SKM-1 treated with dmso at 0.1 percent for 144 hours (cell line): ENCODE measurements around the gene CALHM3.
"Not testable (repeated sequence)": the region's sequence is repeated elsewhere in the genome, so short reads cannot be mapped to it uniquely, and the experiment has no call there.

Experiments used
- DNase-seq: peaks from one replicate; lab custom pipeline; 2025; ENCODE audit not compliant: unreplicated experiment; lab: John Stamatoyannopoulos, UW

The CALHM3 gene, protein sequence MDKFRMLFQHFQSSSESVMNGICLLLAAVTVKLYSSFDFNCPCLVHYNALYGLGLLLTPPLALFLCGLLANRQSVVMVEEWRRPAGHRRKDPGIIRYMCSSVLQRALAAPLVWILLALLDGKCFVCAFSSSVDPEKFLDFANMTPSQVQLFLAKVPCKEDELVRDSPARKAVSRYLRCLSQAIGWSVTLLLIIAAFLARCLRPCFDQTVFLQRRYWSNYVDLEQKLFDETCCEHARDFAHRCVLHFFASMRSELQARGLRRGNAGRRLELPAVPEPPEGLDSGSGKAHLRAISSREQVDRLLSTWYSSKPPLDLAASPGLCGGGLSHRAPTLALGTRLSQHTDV

DNA sequence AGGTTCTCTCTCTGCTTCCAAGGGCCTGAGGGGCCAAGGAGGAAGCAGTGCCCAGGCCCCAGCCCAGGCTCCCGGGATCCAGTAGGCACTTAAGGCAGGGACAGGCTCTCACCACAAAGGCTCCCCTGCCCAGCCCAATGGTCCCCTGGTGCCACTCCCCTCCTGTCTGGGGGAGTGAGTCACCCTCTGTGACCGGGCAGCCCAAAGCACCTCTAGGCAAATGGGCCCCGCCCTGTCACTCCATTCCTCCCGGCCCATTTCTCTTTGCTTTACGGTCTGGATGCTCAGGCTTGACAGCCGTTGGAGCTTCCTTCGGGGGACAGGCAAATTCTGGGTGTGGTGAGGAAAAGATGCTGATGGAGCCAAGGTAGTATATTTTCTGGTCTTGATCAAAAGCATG lies at the start of gene CALHM3:
Gene CALHM3 (minus strand): TSS at position 106 of the 400 bp plus-strand sequence. CDS start 208 bp downstream, outside the sequence.
- no peak for DNase-seq

DNA sequence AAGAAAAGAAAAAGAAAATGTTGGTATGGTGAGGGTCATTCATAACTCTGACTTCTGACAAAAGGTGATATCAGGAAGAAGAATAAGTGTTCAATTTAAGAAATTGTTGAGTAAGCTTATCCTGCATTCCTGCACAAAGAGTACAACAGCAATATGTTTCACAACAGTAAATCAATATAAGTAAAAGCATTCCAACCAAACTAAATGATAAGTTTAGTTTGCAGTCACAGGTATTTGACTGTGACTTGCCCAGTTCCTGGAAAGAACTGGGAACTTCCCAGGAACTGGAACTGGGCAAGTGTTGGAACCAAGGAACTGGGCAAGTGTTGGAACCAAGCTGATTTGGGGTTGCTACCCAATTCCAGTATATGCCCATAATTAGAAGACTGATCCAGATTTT lies 49.5 kb upstream of the CALHM3 start:
- no peak for DNase-seq

DNA sequence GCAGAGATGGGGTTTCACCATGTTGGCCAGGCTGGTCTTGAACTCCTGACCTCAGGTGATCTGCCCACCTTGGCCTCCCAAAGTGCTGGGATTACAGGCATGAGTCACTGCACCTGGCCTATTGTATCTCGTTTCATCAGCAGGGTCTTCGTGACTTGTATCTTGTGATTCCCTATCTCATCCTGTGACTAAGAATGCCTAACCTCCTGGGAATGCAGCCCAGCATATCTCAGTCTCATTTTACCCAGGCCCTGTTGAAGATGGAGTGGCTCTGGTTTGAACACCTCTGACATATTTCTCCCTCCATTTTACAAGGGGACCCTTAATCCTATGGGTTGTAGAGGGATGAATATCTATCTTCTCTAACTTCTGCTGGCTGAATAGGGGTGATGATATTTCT lies 48.4 kb upstream of the CALHM3 start:
- DNase-seq, result not testable (repeated sequence)

DNA sequence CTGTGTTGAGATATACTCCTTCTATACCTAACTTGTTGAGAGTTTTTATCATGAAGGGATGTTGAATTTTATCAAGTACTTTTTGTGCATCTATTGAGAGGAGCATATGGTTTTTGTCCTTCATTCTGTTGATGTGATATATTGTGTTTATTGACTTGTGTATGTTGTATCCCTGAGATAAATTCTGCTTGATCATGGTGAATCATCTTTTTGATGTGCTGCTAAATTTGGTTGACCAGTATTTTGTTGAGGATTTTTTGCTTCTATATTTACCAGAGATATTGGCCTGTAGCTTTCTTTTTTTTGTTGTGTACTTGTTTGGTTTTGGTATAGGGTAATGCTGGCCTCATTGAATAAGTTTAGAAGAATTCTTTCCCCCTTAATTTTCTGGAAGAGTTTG lies 46.9 kb upstream of the CALHM3 start:
- no peak for DNase-seq

DNA sequence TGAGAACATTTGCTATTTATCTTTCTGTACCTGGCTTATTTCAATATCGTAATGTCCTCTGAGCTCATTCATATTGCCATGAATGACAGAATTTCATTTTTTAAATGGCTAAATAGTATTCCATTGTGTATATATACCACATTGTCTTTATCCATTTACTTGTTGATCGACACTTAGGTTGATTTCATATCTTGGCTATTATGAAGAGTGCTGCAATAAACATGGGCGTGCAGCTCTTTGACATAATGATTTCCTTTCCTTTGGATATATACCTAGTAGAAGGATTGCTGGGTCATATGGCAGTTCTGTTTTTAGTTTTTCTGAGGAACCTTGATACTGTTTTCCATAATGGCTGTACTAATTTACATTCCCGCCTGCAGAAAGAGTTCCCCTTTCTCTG lies 44.6 kb upstream of the CALHM3 start:
- DNase-seq, result no peak

DNA sequence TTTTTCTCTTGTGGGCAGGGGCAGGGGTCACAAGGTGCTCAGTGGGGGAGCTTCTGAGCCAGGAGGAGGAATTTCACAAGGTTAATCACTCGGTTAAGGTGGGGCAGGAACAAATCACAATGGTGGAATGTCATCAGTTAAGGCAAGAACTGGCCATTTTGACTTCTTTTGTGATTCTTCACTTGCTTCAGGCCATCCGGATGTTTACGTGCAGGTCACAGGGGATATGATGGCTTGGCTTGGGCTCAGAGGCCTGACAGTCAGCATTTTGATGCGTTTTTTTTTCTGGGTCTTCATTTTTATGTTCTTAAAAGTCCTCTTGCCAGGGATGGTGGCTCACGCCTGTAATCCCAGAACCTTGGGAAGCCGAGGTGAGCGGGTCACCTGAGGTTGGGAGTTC lies 43.0 kb upstream of the CALHM3 start:
- not testable (repeated sequence) for DNase-seq

DNA sequence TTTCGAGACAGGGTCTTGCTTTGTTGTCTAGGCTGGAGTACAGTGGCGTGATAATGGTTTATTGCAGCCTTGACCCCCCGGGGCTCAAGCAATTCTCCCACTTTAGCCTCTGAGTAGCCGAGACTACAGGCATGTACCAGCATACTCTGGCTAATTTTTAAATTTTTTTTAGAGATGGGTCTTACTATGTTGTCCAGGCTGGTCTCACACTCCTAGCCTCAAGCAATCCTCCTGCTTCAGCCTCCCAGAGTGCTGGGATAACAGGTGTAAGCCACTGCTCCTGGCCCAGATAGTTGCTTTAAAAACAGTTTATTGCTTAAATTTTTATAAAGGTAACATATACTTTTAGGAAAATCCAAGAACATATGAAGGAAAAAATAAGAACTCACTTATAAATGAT lies 40.8 kb upstream of the CALHM3 start:
- no peak for DNase-seq

DNA sequence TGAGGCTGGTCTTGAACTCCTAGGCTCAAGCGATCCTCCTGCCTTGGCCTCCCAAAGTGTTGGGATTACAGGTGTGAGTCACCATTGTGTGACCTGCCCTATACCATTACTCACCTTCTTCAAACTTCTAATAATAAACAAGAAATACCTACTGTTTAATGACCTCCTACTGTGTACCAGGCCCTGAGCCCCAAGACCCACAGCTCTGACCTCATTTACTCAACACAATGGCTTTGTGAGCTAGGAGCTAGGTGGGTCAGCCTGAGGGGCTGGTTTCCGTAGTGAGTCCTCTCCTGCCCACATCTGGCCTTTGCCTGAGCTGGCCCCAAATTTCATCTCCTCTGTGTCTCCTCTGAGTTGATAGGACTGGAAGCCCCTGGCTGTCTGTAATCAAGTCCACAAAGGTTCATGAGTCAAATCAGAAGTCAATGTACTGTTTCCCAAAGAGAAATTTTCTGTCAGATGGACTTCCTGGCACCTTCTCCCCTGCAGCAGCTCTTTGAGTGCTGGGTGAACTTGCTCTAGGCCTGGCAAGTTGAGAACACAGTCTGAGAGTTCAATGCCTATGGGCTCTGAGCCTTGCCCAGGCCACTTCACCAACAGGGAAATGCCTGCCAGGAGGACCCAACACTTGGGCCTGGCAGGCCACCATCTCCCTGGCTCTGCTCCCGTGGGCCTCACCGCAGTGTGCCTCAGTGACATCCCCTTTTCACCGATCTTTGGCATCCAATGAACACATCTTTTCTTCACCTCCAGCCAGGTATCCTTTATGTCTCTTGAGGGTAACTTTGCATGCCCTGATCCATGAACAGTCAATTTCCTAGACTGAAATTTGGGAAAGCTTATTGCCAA lies 38.4 kb upstream of the CALHM3 start:
- no peak for DNase-seq

DNA sequence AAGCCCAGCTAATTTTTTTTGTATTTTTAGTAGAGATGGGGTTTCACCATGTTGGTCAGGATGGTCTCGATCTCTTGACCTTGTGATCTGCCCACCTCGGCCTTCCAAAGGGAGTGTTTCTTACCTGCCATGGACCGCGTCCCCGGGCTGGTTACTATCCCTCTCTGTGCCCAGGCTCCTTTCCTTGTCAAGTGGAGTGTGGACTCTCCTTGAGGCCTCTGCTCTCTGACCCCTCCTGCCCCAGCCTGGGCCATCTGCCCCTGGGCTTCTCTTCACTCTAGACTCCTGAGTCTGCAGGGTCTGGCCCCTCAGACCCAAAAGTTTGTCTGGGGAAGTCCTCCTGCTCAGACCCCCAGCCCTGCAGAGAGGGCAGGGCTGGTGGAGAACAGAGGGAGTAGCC lies 35.2 kb upstream of the CALHM3 start:
- DNase-seq, result no peak

DNA sequence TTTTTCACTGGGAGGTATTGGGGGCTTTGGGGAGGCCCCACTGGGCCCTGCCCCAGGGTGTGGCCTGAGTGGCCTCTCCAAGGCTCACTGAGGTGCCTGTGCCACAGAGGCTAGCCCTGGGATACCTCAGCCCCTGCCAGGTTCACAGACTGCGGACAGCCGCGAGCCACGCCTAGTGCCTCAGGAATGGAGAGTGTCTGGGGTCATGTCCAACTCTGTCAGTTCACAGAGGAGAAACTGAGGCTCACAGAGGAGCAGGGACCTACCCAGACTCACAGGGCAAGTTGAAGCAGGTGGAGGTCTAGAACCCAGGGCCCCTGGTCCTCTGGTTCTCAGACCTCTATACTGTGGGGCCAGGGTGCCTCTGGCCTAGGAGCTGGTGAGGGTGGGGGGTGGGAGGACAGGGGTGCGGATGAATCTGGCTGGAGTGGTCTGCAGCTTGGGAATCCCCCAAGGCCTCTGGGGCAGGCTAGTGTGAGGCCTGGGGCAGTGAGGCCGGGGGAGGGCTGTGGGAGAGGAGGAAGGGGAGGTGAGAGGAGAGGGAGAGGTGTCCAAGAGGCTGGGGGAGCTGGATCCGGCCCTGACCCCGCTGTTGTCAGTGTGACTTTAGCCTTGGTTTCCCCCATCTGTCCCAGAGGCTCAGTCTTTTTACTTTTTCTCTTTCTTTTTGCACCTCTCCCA lies 34.5 kb upstream of the CALHM3 start:
- DNase-seq, result no peak

DNA sequence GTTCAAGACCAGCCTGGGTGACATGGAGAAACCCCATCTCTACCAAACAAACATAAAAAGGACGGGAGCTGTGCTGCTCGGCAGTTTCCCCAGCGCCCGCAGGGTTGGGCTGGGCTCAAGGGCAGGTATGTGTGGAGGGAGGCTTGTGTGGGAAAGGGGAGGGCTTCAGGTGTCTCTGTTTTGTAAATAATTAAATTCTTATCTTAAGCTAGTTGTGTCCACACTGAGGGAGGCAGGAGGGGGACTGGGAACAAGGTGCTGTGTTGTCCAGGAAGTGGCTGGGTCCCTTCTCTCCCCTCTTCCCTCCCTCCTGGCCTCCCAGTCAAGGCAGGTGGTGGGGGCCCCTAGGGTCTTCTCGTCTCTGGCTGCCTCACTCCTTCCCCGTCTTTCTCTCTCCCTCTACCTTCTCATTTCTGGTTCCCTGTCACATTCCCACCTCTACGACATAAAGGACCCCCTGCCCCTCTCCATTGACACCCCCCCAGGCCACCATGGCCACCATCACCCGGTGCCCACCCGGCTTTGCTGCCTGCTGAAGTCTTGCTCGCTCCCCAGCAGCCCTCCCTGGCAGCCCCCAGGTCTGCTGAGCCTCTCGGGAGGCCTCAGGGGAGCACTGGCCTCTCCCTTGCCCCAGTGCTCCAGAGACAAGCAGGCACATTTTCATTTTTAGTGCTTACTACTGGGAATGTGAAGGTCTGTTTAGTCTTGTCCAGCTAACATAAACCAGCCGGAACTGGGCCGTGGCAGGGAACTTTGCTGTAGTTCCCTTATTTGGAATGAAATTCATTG lies 33.7 kb upstream of the CALHM3 start:
- DNase-seq, result no peak

DNA sequence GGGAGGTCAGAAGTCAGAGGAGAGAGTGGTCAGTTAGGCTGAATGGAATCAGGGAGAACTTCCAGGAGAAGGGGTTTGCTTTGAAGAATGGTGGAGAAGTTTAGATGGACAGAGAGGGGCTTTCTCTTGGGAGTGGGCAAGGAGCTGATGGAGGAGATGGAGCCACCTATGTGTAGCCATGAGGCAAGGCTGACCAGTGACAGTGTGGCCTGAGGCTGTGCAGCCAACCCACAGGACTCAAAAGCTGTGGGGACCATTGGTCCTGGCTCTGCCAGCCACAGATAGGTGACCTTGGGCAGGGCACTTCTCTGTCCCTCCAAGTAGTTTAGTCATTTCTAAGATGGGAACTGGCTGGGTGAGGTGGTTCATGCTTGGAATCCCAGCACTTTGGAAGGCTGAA lies 33.1 kb upstream of the CALHM3 start:
- DNase-seq, result no peak

DNA sequence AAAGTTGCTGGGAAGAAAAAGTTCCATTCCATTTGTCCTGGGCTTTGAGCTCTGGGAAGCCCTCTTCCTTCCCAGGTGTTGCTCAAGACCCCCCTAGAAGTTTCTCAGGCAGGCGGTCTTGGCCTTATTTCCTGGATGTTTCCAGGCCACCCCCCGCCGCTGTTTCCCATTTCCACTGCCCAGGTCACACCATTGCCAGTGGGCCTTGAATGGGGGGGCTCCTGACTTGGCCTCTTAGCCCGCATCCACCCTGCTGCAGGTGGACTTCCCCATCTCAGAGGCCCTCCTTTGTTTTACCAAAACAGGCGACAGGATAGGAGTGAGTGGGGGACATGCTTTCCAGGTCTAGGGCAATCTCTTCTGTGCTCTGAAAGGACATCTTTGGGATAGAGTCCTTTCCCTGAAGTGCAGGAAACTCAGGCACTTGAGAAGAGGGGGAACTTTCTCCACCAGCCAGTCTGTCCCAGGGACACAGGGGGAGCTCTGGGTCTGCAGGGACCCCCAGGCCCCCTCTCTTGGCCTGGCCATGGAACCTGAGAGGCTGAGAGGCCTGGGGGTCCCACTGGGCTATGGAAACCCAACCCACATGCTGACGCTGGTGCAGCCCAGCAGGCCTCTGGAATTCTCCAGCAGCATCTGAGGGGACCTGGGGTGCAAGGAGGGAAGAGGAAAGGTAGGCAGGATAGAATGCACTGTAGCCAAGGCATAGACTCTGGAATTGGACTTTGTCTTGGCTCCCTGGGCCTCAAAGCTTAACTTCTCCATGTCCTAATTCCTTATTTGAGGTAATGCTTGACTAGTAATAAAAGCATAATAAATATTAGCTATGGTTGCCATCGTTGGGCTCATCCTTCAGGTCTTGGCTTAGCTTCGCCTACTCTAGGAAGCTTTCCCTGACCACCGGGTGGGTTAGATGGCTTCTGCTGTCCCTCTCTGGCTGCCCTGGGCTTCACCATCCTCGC lies 32.0 kb upstream of the CALHM3 start:
- DNase-seq, result no peak

DNA sequence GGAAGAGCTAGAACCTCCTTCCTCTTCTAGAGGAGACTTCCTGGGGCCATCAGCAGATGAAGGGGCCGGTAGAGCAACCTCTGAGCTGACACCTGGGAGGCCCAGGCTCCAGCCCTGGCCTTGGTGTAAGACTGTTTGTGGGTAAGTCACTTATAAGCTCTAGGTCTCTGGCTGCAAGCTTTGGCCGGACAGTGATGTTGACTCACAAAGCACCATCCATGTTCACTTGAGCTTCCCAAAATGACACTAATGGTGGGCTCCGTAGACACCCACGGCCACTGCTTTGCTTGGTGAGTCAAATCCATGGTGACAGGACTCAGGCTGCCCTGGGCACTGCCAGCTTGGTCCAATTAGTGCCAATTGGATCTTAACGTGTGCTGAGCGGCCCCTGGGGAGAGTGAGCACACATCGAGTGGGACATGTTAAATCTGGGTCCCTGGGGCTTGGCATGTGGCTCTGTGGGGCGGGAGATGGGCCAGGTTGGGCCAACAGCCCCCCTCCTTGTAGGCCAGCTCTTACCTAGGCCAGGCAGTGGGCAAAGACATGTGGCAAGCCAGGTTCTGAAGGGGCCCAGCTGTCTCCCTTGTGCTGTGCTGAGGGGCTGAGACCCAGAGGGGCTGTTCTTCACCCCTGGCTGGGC lies 31.1 kb upstream of the CALHM3 start:
- DNase-seq, result no peak

DNA sequence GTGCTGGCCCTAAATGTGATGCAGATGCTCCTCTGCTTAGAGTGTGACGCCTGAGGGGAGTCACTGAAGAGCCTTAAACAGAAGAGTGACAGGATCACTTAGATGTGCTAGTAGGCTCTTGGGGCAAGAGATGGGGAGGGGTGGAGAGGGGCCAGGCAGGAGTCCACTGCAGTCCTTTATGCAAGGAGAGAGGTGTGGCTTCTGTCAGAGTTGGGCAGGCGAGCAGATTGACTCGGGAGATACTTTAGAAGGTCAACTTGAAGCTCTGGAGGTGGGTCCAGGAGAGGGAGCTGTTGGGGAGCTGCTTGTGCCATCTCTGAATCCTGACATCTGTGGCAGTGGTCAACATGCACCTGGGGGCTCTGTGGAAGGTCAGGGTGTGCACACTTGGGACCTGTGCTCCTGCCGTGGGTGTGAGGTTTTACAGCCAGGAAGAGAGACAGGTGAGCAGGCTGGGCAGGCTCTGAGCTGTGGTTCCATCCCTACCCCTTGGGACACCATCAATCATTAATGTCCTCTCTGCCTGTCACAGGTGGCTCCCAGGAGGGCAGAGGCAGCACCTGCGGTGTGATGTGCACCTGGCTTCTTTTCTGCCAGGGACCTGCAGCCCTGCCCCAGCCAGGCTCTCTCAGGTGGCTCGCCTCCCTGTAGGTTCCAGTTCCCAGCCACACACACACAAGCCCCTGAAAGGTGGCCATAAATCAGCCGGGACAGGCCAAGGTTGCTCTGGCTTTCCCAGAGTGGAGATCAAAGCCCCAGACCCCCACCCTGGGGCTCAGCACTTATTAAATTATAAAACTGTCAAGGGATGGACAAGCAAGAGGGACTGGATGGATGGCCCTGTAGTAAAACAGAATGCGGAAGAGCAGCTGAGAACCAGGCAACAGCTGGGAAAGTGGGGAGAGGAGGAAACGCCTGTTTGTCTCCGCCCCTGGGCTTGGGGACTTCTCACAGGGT lies 28.5 kb upstream of the CALHM3 start:
- no peak for DNase-seq

DNA sequence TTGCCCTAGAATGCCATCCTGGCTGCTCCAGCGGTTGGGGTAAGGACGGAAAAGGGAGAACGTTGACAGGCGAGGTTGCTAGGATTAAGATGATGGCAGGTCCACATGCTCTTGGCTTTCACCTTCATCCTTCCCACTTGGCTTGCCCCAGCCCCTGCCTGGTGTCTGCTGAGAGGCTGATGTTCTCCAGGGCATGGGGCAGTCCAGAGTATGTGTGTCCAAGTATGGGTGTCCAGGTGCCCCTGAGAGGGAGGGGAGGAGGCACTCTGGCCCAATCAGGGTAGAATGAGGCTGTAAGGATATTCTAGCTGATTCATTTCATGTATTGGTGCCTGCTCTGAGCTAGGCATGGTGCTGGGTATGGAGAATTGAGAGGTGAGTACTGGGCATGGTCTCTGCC lies 27.0 kb upstream of the CALHM3 start:
- DNase-seq, result no peak

DNA sequence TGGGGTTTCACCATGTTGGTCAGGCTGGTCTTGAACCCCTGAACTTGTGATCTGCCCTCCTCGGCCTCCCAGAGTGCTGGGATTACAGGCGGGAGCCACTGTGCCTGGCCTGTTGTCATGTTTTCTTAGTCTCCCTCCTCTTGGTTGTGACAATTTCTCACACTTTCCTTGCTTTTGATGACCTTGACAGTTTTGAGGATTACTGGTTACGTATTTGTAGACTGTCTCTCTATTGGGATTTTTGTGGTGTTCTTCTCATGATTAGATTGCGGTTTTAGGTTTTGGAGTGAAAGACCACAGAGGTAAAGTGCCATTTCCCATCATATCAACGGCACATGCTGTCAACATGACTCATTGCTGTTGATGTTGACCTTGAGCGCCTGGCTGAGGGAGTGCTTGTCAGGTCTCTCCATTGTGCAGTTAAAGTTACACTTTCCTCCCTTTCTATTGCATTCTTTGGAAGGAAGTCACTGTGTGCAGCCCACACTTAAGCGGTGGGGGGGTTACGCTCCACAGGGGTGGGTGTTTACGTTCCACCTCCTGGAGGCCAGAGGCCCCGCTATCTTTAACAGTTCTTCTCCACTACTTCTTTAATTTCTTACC lies 25.2 kb upstream of the CALHM3 start:
- no peak for DNase-seq

DNA sequence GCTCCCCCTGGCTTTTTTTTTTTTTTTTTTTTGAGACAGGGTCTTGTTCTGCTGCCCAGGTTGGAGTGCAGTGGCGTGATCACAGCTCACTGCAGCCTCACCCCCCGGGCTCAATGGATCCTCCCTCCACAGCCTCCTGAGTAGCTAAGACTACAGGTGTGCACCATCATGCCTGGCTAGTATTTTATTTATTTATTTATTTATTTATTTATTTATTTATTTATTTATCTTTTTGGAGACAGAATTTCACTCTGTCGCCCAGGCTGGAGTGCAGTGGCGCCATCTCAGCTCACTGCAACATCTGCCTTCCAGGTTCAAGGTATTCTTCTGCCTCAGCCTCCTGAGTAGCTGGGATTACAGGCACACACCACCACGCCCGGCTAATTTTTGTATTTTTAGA lies 24.7 kb upstream of the CALHM3 start:
- not testable (repeated sequence) for DNase-seq
